PC-9 (cell line): ENCODE results near the gene CMTM4. TPM values are rescaled to one million over a fixed set of nuclear protein-coding genes. Genes with fewer than 3 reads are reported as not detected.
"Not testable (repeated sequence)": the region's sequence is repeated elsewhere in the genome, so short reads cannot be mapped to it uniquely, and the experiment has no call there.

Experiments
- BruUV-seq: library from RNA; stranded (reverse); fragments of 400-500 nt; replicated peaks from 2 replicates; lab custom pipeline; 2021; lab: Mats Ljungman, UMichigan
- CTCF ChIA-PET: fragments of 300-600 bp; sonication (Branson Sonifier 250); formaldehyde crosslinking; loops from one replicate; lab custom pipeline; 2022; ENCODE audit warnings: antibody characterized with exemption; lab: Charles Lee
- POLR2A ChIA-PET: fragments of 300-600 bp; sonication (Branson Sonifier 250); formaldehyde crosslinking; loops from one replicate; lab custom pipeline; 2022; ENCODE audit warnings: antibody characterized with exemption; ENCODE audit not compliant: unreplicated experiment; lab: Charles Lee
- DNase-seq, 2 experiments: peaks; one replicate each; pipeline versions ENCODE4 v3.0.0 to v3.0.0-alpha.2; 2015 to 2022; ENCODE audit warnings: mixed read lengths in 1 of 2
- H2AFZ ChIP-seq: fragments of 200-600 bp; sonication (generic); 2 replicates; pipeline ENCODE4 v1.8.1; 2017; ENCODE audit warnings: antibody characterized with exemption
- H3F3A ChIP-seq: fragments of 200-600 bp; sonication (generic); 2 replicates; pipeline ENCODE4 v1.8.1; 2017; ENCODE audit warnings: antibody characterized with exemption, mild to moderate bottlenecking, low read depth; ENCODE audit not compliant: insufficient read depth
- H3K27ac ChIP-seq: fragments of 200-600 bp; sonication (generic); 2 replicates; pipeline ENCODE4 v1.6.1; 2016; ENCODE audit warnings: mixed run types
- H3K27me3 ChIP-seq: fragments of 200-600 bp; sonication (generic); 2 replicates; pipeline ENCODE4 v1.6.1; 2016; ENCODE audit warnings: low read depth, mixed run types; ENCODE audit not compliant: insufficient read depth
- H3K36me3 ChIP-seq: fragments of 200-600 bp; sonication (generic); 2 replicates; pipeline ENCODE4 v1.6.1; 2016; ENCODE audit warnings: low read depth, mixed run types
- H3K4me1 ChIP-seq: fragments of 200-600 bp; sonication (generic); replicated peaks from 2 replicates; pipeline ENCODE4 v1.6.1; 2016; ENCODE audit warnings: mixed run types; ENCODE audit not compliant: insufficient read depth
- H3K4me2 ChIP-seq: fragments of 200-600 bp; sonication (generic); 2 replicates; pipeline ENCODE4 v1.6.1; 2017; ENCODE audit warnings: mixed run types
- H3K4me3 ChIP-seq: fragments of 200-600 bp; sonication (generic); 2 replicates; pipeline ENCODE4 v1.6.1; 2016; ENCODE audit warnings: mixed run types
- H3K79me2 ChIP-seq: fragments of 200-600 bp; sonication (generic); 2 replicates; pipeline ENCODE4 v1.6.1; 2017; ENCODE audit warnings: low read depth, mixed run types
- H3K9me2 ChIP-seq: fragments of 200-600 bp; sonication (generic); 2 replicates; pipeline ENCODE4 v1.8.1; 2017; ENCODE audit warnings: mild to moderate bottlenecking; ENCODE audit not compliant: insufficient read depth
- H3K9me3 ChIP-seq: fragments of 200-600 bp; sonication (generic); 2 replicates; pipeline ENCODE4 v1.8.1; 2016; ENCODE audit warnings: low read depth; ENCODE audit not compliant: insufficient read depth
- H4K20me1 ChIP-seq: fragments of 200-600 bp; sonication (generic); 2 replicates; pipeline ENCODE4 v1.8.1; 2017; ENCODE audit not compliant: insufficient read depth
- EZH2 ChIP-seq: fragments of 200-600 bp; sonication (generic); IDR thresholded peaks from 2 replicates; pipeline ENCODE4 v1.8.0; 2017; ENCODE audit warnings: antibody characterized with exemption, low read depth
- intact Hi-C: fragments of 100-400 bp; cut with micrococcal nuclease; formaldehyde crosslinking; loops from one replicate; pipeline ENCODE4 v1.10.0; 2022; ENCODE audit not compliant: unreplicated experiment
- total RNA-seq: library from RNA; stranded (reverse); gene quantifications from 2 replicates; pipeline ENCODE4 v1.2.3, GENCODE V29; 2021
- TF ChIP-seq, protein P1 (sequence below): fragments of 200-600 bp; sonication (generic); conservative IDR thresholded peaks from 2 replicates; pipeline ENCODE4 v1.6.1; 2017; ENCODE audit warnings: mixed run types, antibody characterized with exemption, mild to moderate bottlenecking, moderate library complexity

Gene CMTM4
- total RNA-seq, 1 experiment from 2014 or later: 81.3 TPM

DNA sequence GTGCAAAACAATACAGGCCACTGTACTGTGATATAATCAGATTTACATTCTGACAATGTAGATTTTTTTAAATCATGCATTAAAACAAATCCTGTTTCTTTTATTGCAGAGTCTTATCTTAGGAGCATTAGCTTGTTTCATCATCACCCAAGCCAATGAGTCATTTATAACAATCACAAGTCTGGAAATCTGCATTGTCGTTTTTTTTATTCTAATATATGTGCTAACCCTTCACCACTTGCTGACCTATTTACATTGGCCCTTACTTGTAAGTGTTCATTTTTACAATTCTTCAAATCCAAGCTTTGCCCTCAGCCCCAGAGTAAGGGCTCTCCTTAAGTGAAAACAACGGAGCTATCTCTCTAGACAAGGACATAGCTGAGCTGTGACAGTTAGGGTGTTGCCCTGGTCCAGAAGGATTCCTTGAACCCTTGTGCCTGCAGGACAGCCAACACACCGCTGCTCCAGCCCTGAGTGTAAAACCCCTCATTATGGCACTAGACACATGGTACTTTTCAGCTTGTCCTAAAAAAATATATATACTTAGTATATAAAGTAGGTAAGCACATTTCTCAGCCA, 126.6 kb downstream of the CMTM4 start:
- Histone ChIP-seq H3K4me1 (peaks cover 22% of the 10 kb centered on the region), H4K20me1 (no peaks in the 10 kb centered on the region), H3K27ac (peak overlapping the region; percentile 22), H3K27me3 (no peaks in the 10 kb centered on the region), H3K9me2 (no peaks in the 10 kb centered on the region), H3K36me3 (no peaks in the 10 kb centered on the region), H2AFZ (no peak overlapping the region), H3K79me2 (no peaks in the 10 kb centered on the region), H3K4me3 (no peak overlapping the region), H3K4me2 (peak overlapping the region; percentile 43), H3K9me3 (0 out of 2 replicates have a peak, but pooled peaks cover 5% of the 10 kb centered on the region), H3F3A (peaks cover 17% of the 10 kb centered on the region)
- intact Hi-C loops: no loop called here
- TF ChIP-seq, protein P1, sequence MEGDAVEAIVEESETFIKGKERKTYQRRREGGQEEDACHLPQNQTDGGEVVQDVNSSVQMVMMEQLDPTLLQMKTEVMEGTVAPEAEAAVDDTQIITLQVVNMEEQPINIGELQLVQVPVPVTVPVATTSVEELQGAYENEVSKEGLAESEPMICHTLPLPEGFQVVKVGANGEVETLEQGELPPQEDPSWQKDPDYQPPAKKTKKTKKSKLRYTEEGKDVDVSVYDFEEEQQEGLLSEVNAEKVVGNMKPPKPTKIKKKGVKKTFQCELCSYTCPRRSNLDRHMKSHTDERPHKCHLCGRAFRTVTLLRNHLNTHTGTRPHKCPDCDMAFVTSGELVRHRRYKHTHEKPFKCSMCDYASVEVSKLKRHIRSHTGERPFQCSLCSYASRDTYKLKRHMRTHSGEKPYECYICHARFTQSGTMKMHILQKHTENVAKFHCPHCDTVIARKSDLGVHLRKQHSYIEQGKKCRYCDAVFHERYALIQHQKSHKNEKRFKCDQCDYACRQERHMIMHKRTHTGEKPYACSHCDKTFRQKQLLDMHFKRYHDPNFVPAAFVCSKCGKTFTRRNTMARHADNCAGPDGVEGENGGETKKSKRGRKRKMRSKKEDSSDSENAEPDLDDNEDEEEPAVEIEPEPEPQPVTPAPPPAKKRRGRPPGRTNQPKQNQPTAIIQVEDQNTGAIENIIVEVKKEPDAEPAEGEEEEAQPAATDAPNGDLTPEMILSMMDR: no peak
- no peak for TF ChIP-seq EZH2
- no TSS peak for BruUV-seq
- POLR2A ChIA-PET: interaction anchor here (0.6 to 0.7 kb wide), 3 partner anchors 34 to 303 kb away, joined by 3 to 9 read pairs (median 5); partner anchors contain the start of gene CMTM3
- CTCF ChIA-PET: interaction anchor here (0.7 kb wide), 1 partner anchor 119 kb away, joined by 3 read pairs; no protein-coding TSS in a partner anchor
- peak in 1 of 2 experiments; percentile 76 for DNase-seq

DNA sequence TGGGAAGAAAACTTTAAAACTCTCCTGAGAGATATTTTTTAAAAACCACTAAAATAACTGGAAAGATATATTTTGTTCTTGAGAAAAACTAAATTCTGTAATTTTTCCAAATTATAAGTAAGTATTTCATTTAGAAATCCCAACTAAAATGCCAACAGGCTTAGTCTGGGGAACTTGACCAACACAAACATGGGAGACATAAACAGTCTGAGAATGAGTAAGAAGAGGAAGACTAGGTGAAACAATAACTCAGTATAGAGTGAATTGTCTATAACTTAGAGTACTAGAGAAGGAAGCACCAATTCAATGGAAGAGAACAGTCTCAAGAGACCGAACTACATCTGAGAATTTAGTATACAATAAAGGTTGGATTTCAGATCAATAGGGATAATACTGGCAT, 127.4 kb downstream of the CMTM4 start:
- peaks cover 17% of the 10 kb centered on the region for H3F3A ChIP-seq
- H3K9me3 ChIP-seq: 0 out of 2 replicates have a peak, but pooled peaks cover 5% of the 10 kb centered on the region
- ChIA-PET CTCF (interaction anchor here (0.7 kb wide), 1 partner anchor 118 kb away, joined by 3 read pairs; no protein-coding TSS in a partner anchor), POLR2A (interaction anchor here (0.6 kb wide), 1 partner anchor 304 kb away, joined by 5 read pairs; no protein-coding TSS in a partner anchor)
- no peaks in the 10 kb centered on the region for H3K27me3 ChIP-seq
- H2AFZ ChIP-seq: no peak overlapping the region
- DNase-seq: no peak
- BruUV-seq: no TSS peak
- peak overlapping the region; percentile 43 for H3K4me2 ChIP-seq
- no peaks in the 10 kb centered on the region for H4K20me1 ChIP-seq
- intact Hi-C loops: no loop called here
- H3K27ac ChIP-seq: peak overlapping the region; percentile 22
- no peaks in the 10 kb centered on the region for H3K9me2 ChIP-seq
- H3K79me2 ChIP-seq: no peaks in the 10 kb centered on the region
- H3K4me1 ChIP-seq: peaks cover 22% of the 10 kb centered on the region
- H3K4me3 ChIP-seq: no peak overlapping the region
- TF ChIP-seq EZH2: no peak
- TF ChIP-seq, protein P1: no peak
- no peaks in the 10 kb centered on the region for H3K36me3 ChIP-seq

DNA sequence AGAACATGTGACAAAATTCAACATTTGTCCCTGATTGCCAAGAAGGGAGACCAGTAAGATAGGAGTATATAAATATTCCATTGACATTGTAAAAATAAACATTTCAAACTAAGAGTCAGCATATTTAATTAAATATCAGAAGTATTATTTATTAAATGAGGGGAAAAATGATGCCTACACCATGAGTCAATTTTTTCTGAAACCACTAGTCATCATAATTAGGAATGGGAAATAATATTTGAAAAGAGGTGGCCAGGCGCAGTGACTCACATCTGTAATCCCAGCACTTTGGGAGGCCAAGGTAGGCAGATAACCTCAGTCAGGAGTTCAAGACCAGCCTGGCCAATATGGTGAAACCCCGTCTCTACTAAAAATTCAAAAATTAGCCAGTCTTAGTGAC, 128.2 kb downstream of the CMTM4 start:
- Histone ChIP-seq H3K4me1 (peaks cover 22% of the 10 kb centered on the region), H3K4me3 (no peak overlapping the region), H2AFZ (no peak overlapping the region), H4K20me1 (no peaks in the 10 kb centered on the region), H3K9me3 (0 out of 2 replicates have a peak, but pooled peaks cover 5% of the 10 kb centered on the region), H3K79me2 (no peaks in the 10 kb centered on the region), H3K27me3 (no peaks in the 10 kb centered on the region), H3K9me2 (no peaks in the 10 kb centered on the region), H3F3A (peaks cover 17% of the 10 kb centered on the region), H3K4me2 (no peak overlapping the region), H3K36me3 (0 out of 2 replicates have a peak, but pooled peaks cover 5% of the 10 kb centered on the region), H3K27ac (no peak overlapping the region)
- BruUV-seq: no TSS peak
- no peak for DNase-seq
- intact Hi-C loops: no loop called here
- POLR2A ChIA-PET: no interaction called here
- no peak for TF ChIP-seq EZH2
- TF ChIP-seq, protein P1: no peak
- CTCF ChIA-PET: no interaction called here

DNA sequence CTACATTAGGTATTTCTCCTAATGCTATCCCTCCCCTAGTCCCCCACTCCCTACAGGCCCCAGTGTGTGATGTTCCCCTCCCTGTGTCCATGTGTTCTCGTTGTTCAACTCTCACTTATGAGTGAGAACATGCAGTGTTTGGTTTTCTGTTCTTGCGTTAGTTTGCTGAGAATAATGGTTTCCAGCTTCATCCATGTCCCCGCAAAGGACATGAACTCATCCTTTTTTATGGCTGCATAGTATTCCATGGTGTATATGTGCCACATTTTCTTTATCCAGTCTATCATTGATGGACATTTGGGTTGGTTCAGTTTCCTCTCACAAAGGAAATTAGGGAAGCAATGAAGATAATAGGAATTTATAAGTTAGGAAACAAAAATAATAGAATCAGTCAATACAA, 129.3 kb downstream of the CMTM4 start:
- H3K27me3 ChIP-seq, DNase-seq, H3K4me2 ChIP-seq, H3K27ac ChIP-seq, H3K9me2 ChIP-seq, H3K9me3 ChIP-seq, BruUV-seq, H3K79me2 ChIP-seq, H3K4me3 ChIP-seq, CTCF ChIA-PET, intact Hi-C loops, H2AFZ ChIP-seq, H4K20me1 ChIP-seq, H3K36me3 ChIP-seq: not testable (repeated sequence)
- H3K4me1 ChIP-seq: peaks cover 22% of the 10 kb centered on the region
- H3F3A ChIP-seq: peaks cover 17% of the 10 kb centered on the region
- POLR2A ChIA-PET: interaction anchor here (0.6 kb wide), 1 partner anchor 96 kb away, joined by 6 read pairs; no protein-coding TSS in a partner anchor
